ENCODE data around the gene NREP. TPM values are rescaled to one million over a fixed set of nuclear protein-coding genes. Genes with fewer than 3 reads are reported as not detected.

Gene NREP
- total RNA-seq, 2 donors from 2014 or later: 16.6 to 19.0 TPM

- Histone ChIP-seq H3K4me1 (no peaks in the 10 kb centered on the region), H3K27ac (no peak overlapping the region), H3K4me3 (no peak overlapping the region), H3K36me3 (no peaks in the 10 kb centered on the region), H3K9me3 (no peaks in the 10 kb centered on the region), H3K9ac (ENCODE audit: low read depth in 2 of 2, low read length in 2 of 2) (no peak overlapping the region), H3K27me3 (no peaks in the 10 kb centered on the region)
- TF ChIP-seq CTCF (IDR thresholded peaks at IDR 0.05): no peak
- no peak for DNase-seq
- intact Hi-C loops (cut with DNase I): loop anchor here (10.0 kb wide), 1 partner anchor 455 kb away; no protein-coding TSS in a partner anchor
Measured at GRCh38 chr5:111689357-111689935, 67.5 kb downstream of the NREP start.

GRCh38 chr5:111685969-111686368 lies 71.0 kb downstream of the NREP start:
- Histone ChIP-seq H3K27me3 (no peaks in the 10 kb centered on the region), H3K9ac (ENCODE audit: low read depth in 2 of 2, low read length in 2 of 2) (no peak overlapping the region), H3K4me1 (peaks cover 5% of the 10 kb centered on the region), H3K9me3 (no peaks in the 10 kb centered on the region), H3K36me3 (no peaks in the 10 kb centered on the region), H3K27ac (no peak overlapping the region), H3K4me3 (no peak overlapping the region)
- DNase-seq: no peak
- TF ChIP-seq CTCF (IDR thresholded peaks at IDR 0.05): no peak
- intact Hi-C loops (cut with DNase I): loop anchor here (10.0 kb wide), 1 partner anchor 459 kb away; no protein-coding TSS in a partner anchor

- intact Hi-C loops (cut with DNase I): loop anchor here (10.0 kb wide), 1 partner anchor 462 kb away; no protein-coding TSS in a partner anchor
- H3K4me1 ChIP-seq: peaks cover 6% of the 10 kb centered on the region
- no peak overlapping the region for H3K9ac ChIP-seq (ENCODE audit: low read depth in 2 of 2, low read length in 2 of 2)
- DNase-seq: no peak
- TF ChIP-seq CTCF (IDR thresholded peaks at IDR 0.05): no peak
- H3K9me3 ChIP-seq: no peaks in the 10 kb centered on the region
- H3K4me3 ChIP-seq: no peak overlapping the region
- H3K36me3 ChIP-seq: no peaks in the 10 kb centered on the region
- H3K27me3 ChIP-seq: no peaks in the 10 kb centered on the region
- no peak overlapping the region for H3K27ac ChIP-seq
Measured at GRCh38 chr5:111682641-111683040, 74.4 kb downstream of the NREP start.

GRCh38 chr5:111682121-111682520 lies 74.9 kb downstream of the NREP start:
- H3K4me1 ChIP-seq: peaks cover 6% of the 10 kb centered on the region
- H3K9ac ChIP-seq (ENCODE audit: low read depth in 2 of 2, low read length in 2 of 2): no peak overlapping the region
- no peaks in the 10 kb centered on the region for H3K9me3 ChIP-seq
- intact Hi-C loops (cut with DNase I): loop anchor here (10.0 kb wide), 1 partner anchor 463 kb away; no protein-coding TSS in a partner anchor
- no peaks in the 10 kb centered on the region for H3K36me3 ChIP-seq
- H3K27me3 ChIP-seq: no peaks in the 10 kb centered on the region
- TF ChIP-seq CTCF (IDR thresholded peaks at IDR 0.05): no peak
- no peak for DNase-seq
- H3K4me3 ChIP-seq: no peak overlapping the region
- H3K27ac ChIP-seq: no peak overlapping the region

- H3K27ac ChIP-seq: peak overlapping the region; percentile 28
- H3K36me3 ChIP-seq: no peaks in the 10 kb centered on the region
- H3K27me3 ChIP-seq: no peaks in the 10 kb centered on the region
- H3K4me3 ChIP-seq: no peak overlapping the region
- H3K9ac ChIP-seq (ENCODE audit: low read depth in 2 of 2, low read length in 2 of 2): no peak overlapping the region
- peaks cover 6% of the 10 kb centered on the region for H3K4me1 ChIP-seq
- DNase-seq: no peak
- no peaks in the 10 kb centered on the region for H3K9me3 ChIP-seq
- TF ChIP-seq CTCF (IDR thresholded peaks at IDR 0.05): no peak
- intact Hi-C loops (cut with DNase I): loop anchor here (10.0 kb wide), 1 partner anchor 463 kb away; no protein-coding TSS in a partner anchor
Measured at GRCh38 chr5:111681414-111682120, 75.4 kb downstream of the NREP start.
